HCT116 (cell line): ENCODE results near the gene DNAJB8.

ENCODE experiments used
- CEBPB ChIP-seq: IDR thresholded peaks from 2 replicates; pipeline ENCODE4 v1.6.1; 2012; ENCODE audit warnings: low read depth
- CTCF ChIP-seq, 3 experiments: fragments of 200-600 bp in 1 of 3; sonication (generic) in 1 of 3; IDR thresholded peaks in 2 of 3; conservative IDR thresholded peaks in 1 of 3; 2 replicates each; pipeline ENCODE4 v1.5.1; 2012 to 2017; ENCODE audit warnings: low read depth in 2 of 3, low read length in 2 of 3, antibody characterized with exemption in 1 of 3, borderline replicate concordance in 1 of 3, control low read depth in 1 of 3, mild to moderate bottlenecking in 1 of 3, mixed read lengths in 1 of 3, mixed run types in 1 of 3, moderate library complexity in 1 of 3; ENCODE audit not compliant: insufficient read depth in 1 of 3
- EGR1 ChIP-seq: IDR thresholded peaks from 2 replicates; pipeline ENCODE4 v1.6.1; 2012; ENCODE audit warnings: low read depth
- MAX ChIP-seq: IDR thresholded peaks from 2 replicates; pipeline ENCODE4 v1.6.1; 2012
- POLR2A ChIP-seq: IDR thresholded peaks from 2 replicates; pipeline ENCODE4 v1.7.0; 2011; ENCODE audit warnings: borderline replicate concordance; ENCODE audit not compliant: insufficient read depth, insufficient read length; ENCODE audit errors: extremely low read depth
- POLR2AphosphoS5 ChIP-seq: IDR thresholded peaks from 2 replicates; pipeline ENCODE4 v1.6.1; 2011; ENCODE audit warnings: mild to moderate bottlenecking, low read depth, low read length, moderate library complexity
- SIN3A ChIP-seq: IDR thresholded peaks from 2 replicates; pipeline ENCODE4 v1.6.1; 2012; ENCODE audit warnings: low read depth
- SRF ChIP-seq: IDR thresholded peaks from 2 replicates; pipeline ENCODE4 v1.6.1; 2012; ENCODE audit warnings: low read depth
- ZNF274 ChIP-seq: fragments of 200-500 bp; sonication (Bioruptor generic); IDR thresholded peaks from 2 replicates; pipeline ENCODE4 v1.6.1; 2014; ENCODE audit warnings: mild to moderate bottlenecking, low read depth, low read length, inconsistent platforms

- no peak for TF ChIP-seq EGR1
- no peak for TF ChIP-seq CTCF (IDR thresholded peaks at IDR 0.05 in 2 of 3, conservative IDR thresholded peaks at IDR 0.05 in 1 of 3; ENCODE audit: borderline replicate concordance in 1 of 3, insufficient read depth in 1 of 3, low read depth in 2 of 3, low read length in 2 of 3)
- TF ChIP-seq POLR2A = no peak
- no peak for TF ChIP-seq CEBPB
- no peak for TF ChIP-seq POLR2AphosphoS5
- no peak for TF ChIP-seq SIN3A
- no peak for TF ChIP-seq ZNF274
- no peak for TF ChIP-seq MAX
- no peak for TF ChIP-seq SRF
Observed at GRCh38 chr3:128500556-128500955, 33.9 kb upstream of the DNAJB8 start.
